Measurements from ENCODE around the gene GBX1. TPM values are rescaled to one million over a fixed set of nuclear protein-coding genes. Genes with fewer than 3 reads are reported as not detected.

The GBX1 gene
- polyA plus RNA-seq, 2 of the 4 experiments (the other 2 are of a cell fraction): not detected

- no peak for TF ChIP-seq PBX3 (IDR thresholded peaks at IDR 0.05)
- no peak for TF ChIP-seq ZC3H11A (IDR thresholded peaks at IDR 0.05)
- no peak for TF ChIP-seq JUNB (IDR thresholded peaks at IDR 0.05)
- no peak for TF ChIP-seq SREBF2 (IDR thresholded peaks at IDR 0.05)
Measured at GRCh38 chr7:151210087-151210854, 42.8 kb upstream of the GBX1 start, which contains the start of gene H2BK1 (continued).

- no peak overlapping the region for H3K4me2 ChIP-seq
- no peak overlapping the region for H3K4me3 ChIP-seq
- DNase-seq (ENCODE audit: low read depth in 1 of 2, low spot score in 1 of 2) (no peak), ATAC-seq (no peak), FAIRE-seq (no peak)
- ChIA-PET POLR2A (no interaction called here), CTCF (interaction anchor here (0.7 to 2.1 kb wide), 2 partner anchors 10 to 35 kb away, joined by 3 to 6 read pairs; no protein-coding TSS in a partner anchor)
- 92% methylated on average over 6 of the region's 6 CpGs for WGBS (ENCODE audit: missing lambda C conversion rate)
- H3K9me3 ChIP-seq: no peaks in the 10 kb centered on the region
- no peak for TF ChIP-seq EHMT2 (IDR thresholded peaks at IDR 0.05; ENCODE audit: low read depth)
- no peak for TF ChIP-seq ZC3H11A (IDR thresholded peaks at IDR 0.05)
- TF ChIP-seq NPAS2 (CRISPR knock-in tag; IDR thresholded peaks at IDR 0.05; ENCODE audit: borderline replicate concordance): no peak
- TF ChIP-seq NFE2L2 (conservative IDR thresholded peaks at IDR 0.05; ENCODE audit: low read length): no peak
- no peak for TF ChIP-seq BCL3 (IDR thresholded peaks at IDR 0.05)
- TF ChIP-seq POLR2AphosphoS2 (conservative IDR thresholded peaks at IDR 0.05; ENCODE audit: low read length): no peak
- no peak for TF ChIP-seq FOSL2 (IDR thresholded peaks at IDR 0.05)
- no peak for TF ChIP-seq FOSL2 (CRISPR knock-in tag; IDR thresholded peaks at IDR 0.05)
- no peak for TF ChIP-seq HOXB13 (CRISPR knock-in tag; IDR thresholded peaks at IDR 0.05; ENCODE audit: low read depth)
- no peak for TF ChIP-seq CHD2 (IDR thresholded peaks at IDR 0.05; ENCODE audit: low read length, partially characterized antibody)
- no peak for TF ChIP-seq FOXS1 (CRISPR knock-in tag; IDR thresholded peaks at IDR 0.05)
- no peak for TF ChIP-seq NR3C1 (IDR thresholded peaks at IDR 0.05)
- no peak for TF ChIP-seq RNF2 (IDR thresholded peaks at IDR 0.05; ENCODE audit: borderline replicate concordance, low read depth)
- TF ChIP-seq MAX (IDR thresholded peaks at IDR 0.05): no peak
- TF ChIP-seq E2F6 (IDR thresholded peaks at IDR 0.05; ENCODE audit: borderline replicate concordance, low read depth): no peak
- no peak for TF ChIP-seq TP53 (CRISPR knock-in tag; IDR thresholded peaks at IDR 0.05)
- TF ChIP-seq ATOH8 (CRISPR knock-in tag; IDR thresholded peaks at IDR 0.05; ENCODE audit: low read depth): no peak
- no peak for TF ChIP-seq RFX5 (IDR thresholded peaks at IDR 0.05)
- TF ChIP-seq CTCF (IDR thresholded peaks at IDR 0.05): no peak
- no peak for TF ChIP-seq HEYL (CRISPR knock-in tag; IDR thresholded peaks at IDR 0.05)
- no peak overlapping the region for H3K27ac ChIP-seq
- H3K4me1 ChIP-seq: no peaks in the 10 kb centered on the region
Measured at GRCh38 chr7:151209588-151209987, 42.1 kb upstream of the GBX1 start.
